Activated T-helper 1 cell treated with anti-CD3 and anti-CD28 coated beads, Interleukin-12 subunit alpha, Interleukin-12 subunit beta, Interleukin-2, Interleukin-4 antibody, amounts not matched to agents 30 ng/mL and 10 ng/mL and 1 ng/mL, durations not matched to agents 14 hours and 24 hours and 36 hours (primary cell): ENCODE measurements around the gene GNB1L. TPM values are rescaled to one million over a fixed set of nuclear protein-coding genes. Genes with fewer than 3 reads are reported as not detected.
"Not testable (repeated sequence)": the region's sequence is repeated elsewhere in the genome, so short reads cannot be mapped to it uniquely, and the experiment has no call there.

ENCODE experiments used
- DNase-seq: peaks from one replicate; pipeline ENCODE4 v3.0.0; 2021; ENCODE audit warnings: low spot score
- H3K27ac Mint-ChIP-seq: one replicate; pipeline ENCODE4 v1.8.0; 2021; ENCODE audit warnings: mild to moderate bottlenecking, mixed read lengths
- H3K27me3 Mint-ChIP-seq: one replicate; pipeline ENCODE4 v1.8.0; 2022; ENCODE audit warnings: mild to moderate bottlenecking, moderate library complexity, mixed read lengths; ENCODE audit not compliant: insufficient read depth
- H3K36me3 Mint-ChIP-seq: one replicate; pipeline ENCODE4 v1.8.0; 2021; ENCODE audit warnings: low read depth, mixed read lengths
- H3K4me1 Mint-ChIP-seq: one replicate; pipeline ENCODE4 v1.8.0; 2021; ENCODE audit warnings: low read depth, mixed read lengths
- H3K4me3 Mint-ChIP-seq: one replicate; pipeline ENCODE4 v1.8.0; 2021; ENCODE audit warnings: mild to moderate bottlenecking, moderate library complexity, mixed read lengths
- H3K9me3 Mint-ChIP-seq: one replicate; pipeline ENCODE4 v1.8.0; 2021; ENCODE audit warnings: mixed read lengths
- intact Hi-C: fragments of 100-400 bp; cut with micrococcal nuclease; formaldehyde crosslinking; loops from one replicate; pipeline ENCODE4 v1.15.1; 2024
- total RNA-seq: library from RNA; stranded (reverse); gene quantifications from 2 replicates; pipeline ENCODE4 v1.2.3, GENCODE V29; 2022

Gene GNB1L
- total RNA-seq, 1 donor from 2014 or later: 21.5 TPM

GRCh38 chr22:19786959-19787848, 67.5 kb downstream of the GNB1L start:
- Mint-ChIP-seq H3K27ac (no peak overlapping the region), H3K9me3 (no peaks in the 10 kb centered on the region), H3K4me3 (no peak overlapping the region), H3K27me3 (no peaks in the 10 kb centered on the region), H3K36me3 (no peaks in the 10 kb centered on the region), H3K4me1 (no peaks in the 10 kb centered on the region)
- intact Hi-C loops: no loop called here
- no peak for DNase-seq

- H3K36me3 Mint-ChIP-seq: no peaks in the 10 kb centered on the region
- H3K4me3 Mint-ChIP-seq: no peak overlapping the region
- H3K9me3 Mint-ChIP-seq: no peaks in the 10 kb centered on the region
- no peak for DNase-seq
- intact Hi-C loops: no loop called here
- H3K27ac Mint-ChIP-seq: no peak overlapping the region
- H3K27me3 Mint-ChIP-seq: no peaks in the 10 kb centered on the region
- no peaks in the 10 kb centered on the region for H3K4me1 Mint-ChIP-seq
Measured at GRCh38 chr22:19786264-19786585, 68.4 kb downstream of the GNB1L start.

GRCh38 chr22:19785461-19786263, 69.0 kb downstream of the GNB1L start:
- no peak overlapping the region for H3K27ac Mint-ChIP-seq
- H3K4me1 Mint-ChIP-seq: no peaks in the 10 kb centered on the region
- no peaks in the 10 kb centered on the region for H3K9me3 Mint-ChIP-seq
- DNase-seq: no peak
- H3K27me3 Mint-ChIP-seq: no peaks in the 10 kb centered on the region
- H3K36me3 Mint-ChIP-seq: no peaks in the 10 kb centered on the region
- H3K4me3 Mint-ChIP-seq: no peak overlapping the region
- intact Hi-C loops: no loop called here

GRCh38 chr22:19784384-19785175, 70.1 kb downstream of the GNB1L start:
- peaks cover 6% of the 10 kb centered on the region for H3K27me3 Mint-ChIP-seq
- no peak for DNase-seq
- H3K4me1 Mint-ChIP-seq: no peaks in the 10 kb centered on the region
- no peaks in the 10 kb centered on the region for H3K9me3 Mint-ChIP-seq
- H3K36me3 Mint-ChIP-seq: no peaks in the 10 kb centered on the region
- no peak overlapping the region for H3K27ac Mint-ChIP-seq
- no peak overlapping the region for H3K4me3 Mint-ChIP-seq
- intact Hi-C loops: no loop called here

DNA sequence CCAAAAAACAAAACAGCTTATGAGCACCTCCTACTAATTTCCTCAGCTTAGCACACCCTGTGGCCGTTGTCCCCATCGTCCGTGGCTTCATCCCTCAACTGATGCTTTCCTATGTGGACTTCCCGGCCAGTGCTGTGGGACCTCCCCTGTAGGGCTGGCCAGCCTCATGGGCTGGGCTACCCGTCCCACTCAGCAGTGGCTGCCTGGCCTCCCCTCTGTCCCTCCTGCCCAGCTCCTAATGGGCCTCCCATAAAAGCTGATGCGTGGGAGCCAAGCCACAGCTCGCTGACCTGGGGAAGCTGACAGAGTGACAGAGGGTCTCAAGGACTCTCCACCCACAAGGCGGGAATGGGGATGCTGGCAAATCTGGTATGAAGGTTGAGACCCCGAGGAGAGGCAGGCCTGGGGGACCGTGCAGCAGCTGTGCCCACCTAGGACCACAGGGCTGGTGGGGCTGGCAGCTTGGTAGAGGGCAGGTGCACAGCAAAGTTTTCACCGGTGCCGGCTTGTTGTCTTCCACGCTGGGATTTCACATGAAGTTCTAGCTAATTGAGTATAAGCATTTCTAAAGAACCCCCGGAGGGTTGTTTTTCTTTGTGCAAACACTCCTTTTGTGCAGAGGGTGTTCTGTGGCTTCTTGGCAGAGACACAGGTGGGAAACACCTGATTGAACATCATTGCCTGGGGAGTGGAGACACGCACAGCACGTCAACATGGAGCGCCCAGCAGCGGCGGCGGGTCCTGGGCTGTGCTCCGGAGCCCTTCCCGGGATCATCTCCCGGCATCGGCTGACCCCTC, 70.9 kb downstream of the GNB1L start:
- Mint-ChIP-seq H3K4me1 (no peaks in the 10 kb centered on the region), H3K36me3 (no peaks in the 10 kb centered on the region), H3K27ac (no peak overlapping the region), H3K9me3 (no peaks in the 10 kb centered on the region), H3K27me3 (peaks cover 6% of the 10 kb centered on the region), H3K4me3 (no peak overlapping the region)
- no peak for DNase-seq
- intact Hi-C loops: no loop called here

DNA sequence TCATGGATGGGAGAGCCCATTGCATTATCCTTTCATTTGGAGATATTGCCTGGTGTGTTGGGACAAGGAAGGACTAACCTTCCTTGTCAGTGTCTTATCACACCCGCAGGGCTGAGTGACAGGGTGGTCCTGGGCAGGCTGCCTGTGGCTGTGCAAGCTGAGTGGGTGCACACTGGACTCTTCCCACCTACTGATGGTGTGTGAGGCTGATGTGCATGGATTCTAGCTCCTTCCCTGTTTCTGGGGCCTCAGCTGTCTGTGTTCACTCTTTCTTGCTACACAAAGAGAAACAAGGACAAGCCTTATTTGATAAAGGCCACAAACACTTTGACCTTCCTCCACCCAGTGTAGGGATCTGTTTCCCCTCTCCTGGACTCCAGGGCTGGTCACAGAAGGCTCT, 72.1 kb downstream of the GNB1L start:
- no peak for DNase-seq
- H3K9me3 Mint-ChIP-seq: no peaks in the 10 kb centered on the region
- no peak overlapping the region for H3K4me3 Mint-ChIP-seq
- no peak overlapping the region for H3K27ac Mint-ChIP-seq
- no peaks in the 10 kb centered on the region for H3K4me1 Mint-ChIP-seq
- intact Hi-C loops: no loop called here
- peaks cover 10% of the 10 kb centered on the region for H3K27me3 Mint-ChIP-seq
- H3K36me3 Mint-ChIP-seq: no peaks in the 10 kb centered on the region

DNA sequence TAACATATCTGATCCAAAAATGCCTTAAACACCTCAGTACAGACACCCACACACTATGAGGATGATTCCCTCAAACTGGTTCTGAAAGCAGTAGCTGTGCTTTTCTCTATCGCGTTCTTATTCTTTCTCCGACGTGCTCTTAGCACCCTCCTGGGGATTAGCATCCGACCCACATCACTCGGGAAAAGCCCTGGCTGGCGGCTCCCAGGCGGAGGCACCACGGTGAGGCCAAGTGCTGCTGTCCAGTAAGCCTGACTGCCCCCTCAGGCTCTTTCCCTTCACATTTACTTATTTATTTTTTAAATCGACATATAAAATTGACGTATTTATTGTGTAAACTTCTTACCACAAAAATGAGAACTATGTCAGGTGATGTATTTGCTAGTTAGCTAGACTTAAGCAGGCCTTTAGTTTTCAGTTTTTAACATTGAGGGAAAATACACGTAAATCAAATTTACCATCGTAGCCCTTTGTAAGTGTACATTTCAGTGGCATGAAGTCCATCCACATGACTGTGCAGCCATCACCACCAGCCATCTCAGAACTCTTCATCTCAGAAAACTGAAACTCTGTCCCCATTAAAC, 74.9 kb downstream of the GNB1L start:
- no peaks in the 10 kb centered on the region for H3K36me3 Mint-ChIP-seq
- no peak overlapping the region for H3K27ac Mint-ChIP-seq
- no peaks in the 10 kb centered on the region for H3K9me3 Mint-ChIP-seq
- intact Hi-C loops: no loop called here
- no peak for DNase-seq
- no peak overlapping the region for H3K4me3 Mint-ChIP-seq
- peaks cover 12% of the 10 kb centered on the region for H3K27me3 Mint-ChIP-seq
- H3K4me1 Mint-ChIP-seq: peaks cover 4% of the 10 kb centered on the region

GRCh38 chr22:19779011-19779421, 75.7 kb downstream of the GNB1L start:
- Mint-ChIP-seq H3K27ac (no peak overlapping the region), H3K4me1 (peaks cover 4% of the 10 kb centered on the region), H3K9me3 (no peaks in the 10 kb centered on the region), H3K27me3 (peaks cover 12% of the 10 kb centered on the region), H3K4me3 (no peak overlapping the region), H3K36me3 (no peaks in the 10 kb centered on the region)
- intact Hi-C loops: no loop called here
- DNase-seq: no peak

GRCh38 chr22:19777192-19777591, 77.5 kb downstream of the GNB1L start:
- H3K4me1 Mint-ChIP-seq, intact Hi-C loops, H3K9me3 Mint-ChIP-seq, DNase-seq, H3K27ac Mint-ChIP-seq, H3K36me3 Mint-ChIP-seq, H3K4me3 Mint-ChIP-seq: not testable (repeated sequence)
- peaks cover 12% of the 10 kb centered on the region for H3K27me3 Mint-ChIP-seq

DNA sequence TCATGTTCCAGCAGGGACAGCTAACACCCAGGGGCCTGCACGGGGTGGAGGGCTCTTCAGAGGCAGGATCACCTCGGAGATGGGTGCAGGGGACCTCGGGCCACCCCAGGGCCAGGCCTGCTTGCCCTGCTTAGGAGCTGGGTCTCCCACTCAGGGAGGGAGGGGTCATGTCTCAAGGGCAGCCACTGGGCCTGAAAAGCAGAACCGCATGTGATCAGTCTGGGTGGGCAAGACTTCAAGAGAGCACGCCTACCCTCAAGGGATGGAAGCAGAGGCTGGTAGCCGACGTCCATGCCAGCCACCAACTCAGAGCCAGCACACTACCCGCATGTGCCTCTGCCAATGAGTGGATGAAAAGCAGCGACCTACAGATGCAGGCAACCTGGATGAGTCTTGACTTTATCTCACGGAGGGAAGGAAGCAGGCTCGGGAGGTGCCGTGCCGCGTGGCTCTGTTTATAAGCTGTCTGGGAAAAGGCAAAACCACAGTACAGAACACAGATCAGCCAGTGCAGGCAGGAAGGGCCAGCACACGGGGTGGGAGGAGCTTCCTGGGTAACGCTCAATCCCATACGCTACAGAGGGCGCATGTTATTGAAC, 78.1 kb downstream of the GNB1L start:
- peaks cover 12% of the 10 kb centered on the region for H3K27me3 Mint-ChIP-seq
- H3K27ac Mint-ChIP-seq: no peak overlapping the region
- no peak overlapping the region for H3K4me3 Mint-ChIP-seq
- no peak for DNase-seq
- intact Hi-C loops: no loop called here
- no peaks in the 10 kb centered on the region for H3K36me3 Mint-ChIP-seq
- peaks cover 4% of the 10 kb centered on the region for H3K4me1 Mint-ChIP-seq
- no peaks in the 10 kb centered on the region for H3K9me3 Mint-ChIP-seq

DNA sequence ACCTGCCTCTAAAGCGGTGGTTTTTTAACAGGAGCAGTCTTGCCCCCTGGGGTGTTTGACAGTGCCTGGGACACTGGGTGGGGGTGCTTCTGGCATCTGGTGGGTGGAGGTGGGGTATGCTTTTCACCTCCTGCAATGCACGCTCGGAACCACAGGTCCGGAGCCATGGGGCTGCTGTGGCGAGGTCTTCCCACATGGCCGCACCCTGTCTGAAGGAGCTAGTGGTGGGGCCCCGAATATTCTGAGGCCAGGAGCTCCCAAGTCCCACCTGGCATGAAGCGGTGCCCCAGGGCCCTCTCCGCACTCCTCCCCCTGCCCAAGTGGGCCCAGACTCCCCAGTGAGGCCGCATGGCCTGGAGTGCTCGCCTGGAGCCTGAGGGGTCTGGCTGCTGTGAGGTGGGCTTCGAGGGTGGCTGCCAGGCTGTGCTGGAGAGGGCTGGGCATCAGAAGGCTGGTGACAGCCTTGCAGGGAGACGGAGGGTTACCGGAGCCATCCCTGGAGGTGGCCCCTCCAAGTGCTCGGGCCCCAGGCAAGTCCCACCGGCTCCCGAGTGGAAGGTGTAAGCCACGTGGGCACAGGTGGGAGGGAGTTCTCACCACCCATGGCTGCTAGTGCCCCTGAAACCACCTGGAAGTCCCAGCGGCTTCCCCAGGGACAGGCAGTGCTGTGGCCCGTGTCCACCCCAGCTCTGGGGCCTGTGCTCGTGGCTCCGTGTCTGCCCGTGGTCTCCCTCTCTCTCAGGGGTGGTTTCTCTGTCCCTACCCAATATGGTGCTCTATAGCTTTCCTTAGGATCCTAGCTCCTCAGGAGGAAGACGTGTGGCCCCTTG, 79.0 kb downstream of the GNB1L start:
- DNase-seq: no peak

More for the DNA sequence above, 79.0 kb downstream of the GNB1L start:
- H3K36me3 Mint-ChIP-seq: no peaks in the 10 kb centered on the region
- H3K9me3 Mint-ChIP-seq: no peaks in the 10 kb centered on the region
- intact Hi-C loops: no loop called here
- H3K27ac Mint-ChIP-seq: no peak overlapping the region
- H3K4me1 Mint-ChIP-seq: peaks cover 4% of the 10 kb centered on the region
- H3K27me3 Mint-ChIP-seq: peaks cover 12% of the 10 kb centered on the region
- H3K4me3 Mint-ChIP-seq: no peak overlapping the region
